Left ventricle myocardium inferior (tissue), 1 donor: ENCODE measurements around the gene WDR37. TPM values are rescaled to one million over a fixed set of nuclear protein-coding genes. Genes with fewer than 3 reads are reported as not detected.

Experiments used
- DNase-seq: peaks from one replicate; pipeline ENCODE4 v3.0.0-alpha.2; 2020
- H3K27ac ChIP-seq: fragments of 200-600 bp; replicated peaks from 2 replicates; pipeline ENCODE4 v1.8.0; 2021
- H3K27me3 ChIP-seq: fragments of 200-600 bp; 2 replicates; pipeline ENCODE4 v1.8.0; 2021; ENCODE audit warnings: low read depth
- H3K36me3 ChIP-seq: fragments of 200-600 bp; 2 replicates; pipeline ENCODE4 v1.8.0; 2021
- H3K4me1 ChIP-seq: fragments of 200-600 bp; 2 replicates; pipeline ENCODE4 v1.8.0; 2021
- H3K4me3 ChIP-seq: fragments of 200-600 bp; 2 replicates; pipeline ENCODE4 v1.8.0; 2021; ENCODE audit warnings: mild to moderate bottlenecking, moderate library complexity
- H3K9me3 ChIP-seq: fragments of 200-600 bp; replicated peaks from 2 replicates; pipeline ENCODE4 v1.8.0; 2021
- intact Hi-C: fragments of 100-400 bp; cut with micrococcal nuclease; formaldehyde crosslinking; loops from one replicate; pipeline ENCODE4 v1.11.0; 2022
- total RNA-seq: library from RNA; stranded (reverse); fragmentation: NEBNext Ultra II Directional; extraction: Animal tissue kit (Norgen Biotek cat#: 25700); gene quantifications from one replicate; pipeline ENCODE4 v1.2.1, GENCODE V29; 2021
- TF ChIP-seq, protein P1 (sequence below): fragments of 200-600 bp; IDR thresholded peaks from 2 replicates; pipeline ENCODE4 v1.8.0; 2021; ENCODE audit warnings: antibody characterized with exemption, mild to moderate bottlenecking, borderline replicate concordance
- donor health status: DM: no; HTN: yes; CAD: no; lungs with severe emphysema.

WDR37 gene
- total RNA-seq, 1 donor from 2014 or later = 28.2 TPM

DNA sequence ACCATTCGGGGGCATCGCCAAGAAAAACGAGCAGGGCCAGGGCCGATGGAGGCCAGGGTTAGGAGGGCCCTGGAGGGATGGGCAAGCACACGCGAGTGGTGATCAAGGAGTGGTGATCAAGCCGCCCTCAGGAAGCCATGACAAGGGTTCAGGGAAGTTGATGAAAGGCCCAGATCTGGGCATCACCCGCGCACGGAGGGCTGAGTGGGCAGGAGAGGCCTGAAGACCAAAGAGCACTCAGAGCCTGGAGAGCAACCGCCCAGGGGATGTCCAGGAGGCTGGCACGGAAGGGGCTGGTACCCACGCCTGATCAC lies 114.6 kb downstream of the WDR37 start:
- TF ChIP-seq, protein P1, sequence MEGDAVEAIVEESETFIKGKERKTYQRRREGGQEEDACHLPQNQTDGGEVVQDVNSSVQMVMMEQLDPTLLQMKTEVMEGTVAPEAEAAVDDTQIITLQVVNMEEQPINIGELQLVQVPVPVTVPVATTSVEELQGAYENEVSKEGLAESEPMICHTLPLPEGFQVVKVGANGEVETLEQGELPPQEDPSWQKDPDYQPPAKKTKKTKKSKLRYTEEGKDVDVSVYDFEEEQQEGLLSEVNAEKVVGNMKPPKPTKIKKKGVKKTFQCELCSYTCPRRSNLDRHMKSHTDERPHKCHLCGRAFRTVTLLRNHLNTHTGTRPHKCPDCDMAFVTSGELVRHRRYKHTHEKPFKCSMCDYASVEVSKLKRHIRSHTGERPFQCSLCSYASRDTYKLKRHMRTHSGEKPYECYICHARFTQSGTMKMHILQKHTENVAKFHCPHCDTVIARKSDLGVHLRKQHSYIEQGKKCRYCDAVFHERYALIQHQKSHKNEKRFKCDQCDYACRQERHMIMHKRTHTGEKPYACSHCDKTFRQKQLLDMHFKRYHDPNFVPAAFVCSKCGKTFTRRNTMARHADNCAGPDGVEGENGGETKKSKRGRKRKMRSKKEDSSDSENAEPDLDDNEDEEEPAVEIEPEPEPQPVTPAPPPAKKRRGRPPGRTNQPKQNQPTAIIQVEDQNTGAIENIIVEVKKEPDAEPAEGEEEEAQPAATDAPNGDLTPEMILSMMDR = no peak
- no peak overlapping the region for H3K27ac ChIP-seq
- H3K9me3 ChIP-seq = no peaks in the 10 kb centered on the region
- no peak overlapping the region for H3K4me3 ChIP-seq
- no peaks in the 10 kb centered on the region for H3K4me1 ChIP-seq
- no peak for DNase-seq
- intact Hi-C loops = no loop called here
- H3K27me3 ChIP-seq = peaks cover 82% of the 10 kb centered on the region
- no peaks in the 10 kb centered on the region for H3K36me3 ChIP-seq

DNA sequence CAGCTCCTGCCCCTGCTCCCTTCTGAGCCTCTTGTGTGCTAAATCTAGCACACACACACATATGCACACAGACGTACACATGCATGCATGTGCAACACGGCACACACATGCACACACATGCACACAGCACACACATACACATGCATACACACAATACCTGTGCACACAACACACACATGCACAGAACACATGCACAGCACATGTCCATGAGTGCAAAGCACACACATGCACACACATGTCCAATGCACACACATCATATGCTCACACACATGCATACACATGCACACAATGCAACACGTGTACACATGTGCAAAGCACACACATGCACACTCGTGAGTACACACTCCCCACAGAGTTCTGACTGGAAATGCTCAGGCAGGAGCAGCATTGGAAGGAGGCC lies 115.0 kb downstream of the WDR37 start:
- Histone ChIP-seq H3K4me3 (no peak overlapping the region), H3K27me3 (peaks cover 78% of the 10 kb centered on the region), H3K4me1 (no peaks in the 10 kb centered on the region), H3K27ac (no peak overlapping the region), H3K9me3 (no peaks in the 10 kb centered on the region), H3K36me3 (no peaks in the 10 kb centered on the region)
- no peak for DNase-seq
- TF ChIP-seq, protein P1 = no peak
- intact Hi-C loops = no loop called here

- intact Hi-C loops = no loop called here
- Histone ChIP-seq H3K27ac (no peak overlapping the region), H3K4me3 (no peak overlapping the region), H3K4me1 (no peaks in the 10 kb centered on the region), H3K36me3 (no peaks in the 10 kb centered on the region), H3K9me3 (no peaks in the 10 kb centered on the region), H3K27me3 (peaks cover 74% of the 10 kb centered on the region)
- TF ChIP-seq, protein P1 = no peak
- DNase-seq = no peak
Observed at GRCh38 chr10:1171586-1171985, 115.4 kb downstream of the WDR37 start.

DNA sequence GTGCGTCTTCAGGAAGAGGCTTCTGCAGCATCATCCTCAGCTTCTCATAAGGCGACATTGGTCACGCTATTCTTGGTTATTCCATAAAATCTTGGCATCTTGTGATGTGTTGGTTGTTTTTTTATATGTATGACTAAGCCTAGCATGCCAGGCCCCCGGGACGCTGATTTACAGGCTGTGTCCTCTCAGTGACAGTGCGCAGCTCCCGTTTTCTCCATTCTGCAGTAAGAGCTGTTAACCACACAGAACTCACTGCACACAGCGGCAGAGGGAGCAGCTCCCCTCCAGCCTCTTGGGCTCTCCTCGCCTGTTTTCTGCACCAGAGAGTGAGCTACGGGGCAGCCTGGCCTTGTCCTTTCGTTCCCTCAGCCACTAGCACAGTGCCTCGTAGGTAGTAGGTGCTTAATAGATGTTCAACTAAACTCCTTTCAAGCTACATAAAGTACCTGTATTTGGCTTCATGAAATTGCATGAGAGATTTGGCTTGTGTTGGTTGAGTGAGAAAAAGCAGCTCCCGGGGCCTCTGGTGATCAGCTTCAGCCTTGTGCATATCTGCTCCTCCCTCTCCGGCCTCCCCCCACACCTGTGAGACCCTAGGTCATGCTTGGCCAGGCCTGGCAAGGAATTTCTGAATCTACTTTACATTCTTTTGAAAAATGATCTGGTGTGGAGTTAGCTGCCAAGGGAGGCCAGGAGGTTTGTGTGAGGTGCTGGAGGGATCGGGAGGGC lies 116.2 kb downstream of the WDR37 start:
- no peak for DNase-seq
- intact Hi-C loops = no loop called here
- Histone ChIP-seq H3K4me3 (no peak overlapping the region), H3K27me3 (peaks cover 66% of the 10 kb centered on the region), H3K9me3 (no peaks in the 10 kb centered on the region), H3K27ac (no peak overlapping the region), H3K36me3 (no peaks in the 10 kb centered on the region), H3K4me1 (no peaks in the 10 kb centered on the region)
- TF ChIP-seq, protein P1 = no peak

DNA sequence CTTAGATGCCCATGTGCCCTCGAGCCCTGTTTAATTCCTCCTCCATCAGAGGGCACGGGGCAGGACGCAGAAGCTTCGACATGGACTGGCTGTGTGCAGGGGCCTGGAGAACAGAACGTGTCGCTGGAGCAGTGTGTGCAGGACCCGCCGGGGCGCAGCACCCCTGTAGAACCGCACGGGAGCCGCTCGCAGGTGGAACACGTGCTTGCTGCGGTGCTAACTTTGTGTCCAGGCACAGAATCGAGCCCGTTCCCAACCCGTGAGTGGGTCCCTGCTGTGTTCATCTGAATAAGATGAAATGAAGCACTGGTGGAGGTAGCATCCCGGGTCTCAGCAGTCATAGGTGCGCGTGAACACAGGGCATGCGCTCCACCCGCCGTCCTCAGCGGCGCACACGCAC lies 116.9 kb downstream of the WDR37 start:
- peaks cover 62% of the 10 kb centered on the region for H3K27me3 ChIP-seq
- no peaks in the 10 kb centered on the region for H3K9me3 ChIP-seq
- TF ChIP-seq, protein P1 = no peak
- no peak overlapping the region for H3K27ac ChIP-seq
- H3K4me1 ChIP-seq = no peaks in the 10 kb centered on the region
- H3K4me3 ChIP-seq = no peak overlapping the region
- intact Hi-C loops = no loop called here
- DNase-seq = no peak
- H3K36me3 ChIP-seq = no peaks in the 10 kb centered on the region

DNA sequence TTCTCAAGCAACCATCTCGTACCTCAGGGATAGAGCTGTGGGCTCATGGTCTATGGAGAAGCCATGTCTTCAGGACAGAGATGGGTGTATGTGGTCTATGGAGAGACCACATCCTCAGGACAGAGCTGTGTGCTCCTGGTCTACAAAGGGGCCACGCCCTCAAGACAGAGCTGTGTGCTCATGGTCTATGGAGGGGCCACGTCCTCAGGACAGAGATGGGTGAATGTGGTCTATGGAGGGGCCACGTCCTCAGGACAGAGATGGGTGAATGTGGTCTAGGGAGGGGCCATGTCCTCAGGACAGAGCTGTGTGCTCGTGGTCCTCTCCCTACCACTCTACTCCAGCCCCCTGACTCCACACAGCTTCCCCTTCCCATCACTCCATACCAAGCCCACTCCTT lies 117.8 kb downstream of the WDR37 start:
- no peaks in the 10 kb centered on the region for H3K4me1 ChIP-seq
- TF ChIP-seq, protein P1 = no peak
- intact Hi-C loops = no loop called here
- no peak for DNase-seq
- H3K9me3 ChIP-seq = no peaks in the 10 kb centered on the region
- H3K36me3 ChIP-seq = no peaks in the 10 kb centered on the region
- peaks cover 60% of the 10 kb centered on the region for H3K27me3 ChIP-seq
- H3K4me3 ChIP-seq = no peak overlapping the region
- H3K27ac ChIP-seq = no peak overlapping the region
